Measurements from ENCODE around the gene ERI3. TPM values are rescaled to one million over a fixed set of nuclear protein-coding genes. Genes with fewer than 3 reads are reported as not detected.

Gene ERI3
- total RNA-seq, 1 experiment from 2014 or later = 64.6 TPM

DNA sequence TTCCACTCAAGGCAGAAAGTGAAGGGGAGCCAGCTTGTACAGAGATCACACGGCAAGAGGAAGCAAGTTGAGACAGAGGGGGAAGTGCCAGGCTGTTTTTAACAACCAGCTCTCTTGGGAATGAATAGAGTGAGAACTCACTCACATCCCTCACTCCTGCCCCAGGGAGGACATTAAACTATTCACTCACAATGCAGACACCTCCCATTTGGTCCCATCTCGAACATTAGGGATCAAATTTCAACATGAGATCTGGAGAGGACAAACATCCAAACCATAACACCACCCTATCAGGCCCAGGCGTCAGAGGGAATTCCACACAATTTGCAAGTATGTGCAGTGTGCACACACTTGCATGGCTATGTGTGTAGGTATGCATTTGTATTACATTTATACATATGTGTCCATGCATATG is 79.1 kb downstream of the ERI3 start:
- Histone ChIP-seq H3K4me1 (replicated peaks) (no peaks in the 10 kb centered on the region; the same call in 1 of the 2 replicates), H3K4me3 (no peak overlapping the region), H3K27me3 (replicated peaks) (no peaks in the 10 kb centered on the region), H3K9me3 (replicated peaks) (no peaks in the 10 kb centered on the region), H3K36me3 (no peaks in the 10 kb centered on the region), H3K27ac (no peak overlapping the region)
- no peak for DNase-seq (ENCODE audit: low read depth in 1 of 2, low spot score in 2 of 2)

DNA sequence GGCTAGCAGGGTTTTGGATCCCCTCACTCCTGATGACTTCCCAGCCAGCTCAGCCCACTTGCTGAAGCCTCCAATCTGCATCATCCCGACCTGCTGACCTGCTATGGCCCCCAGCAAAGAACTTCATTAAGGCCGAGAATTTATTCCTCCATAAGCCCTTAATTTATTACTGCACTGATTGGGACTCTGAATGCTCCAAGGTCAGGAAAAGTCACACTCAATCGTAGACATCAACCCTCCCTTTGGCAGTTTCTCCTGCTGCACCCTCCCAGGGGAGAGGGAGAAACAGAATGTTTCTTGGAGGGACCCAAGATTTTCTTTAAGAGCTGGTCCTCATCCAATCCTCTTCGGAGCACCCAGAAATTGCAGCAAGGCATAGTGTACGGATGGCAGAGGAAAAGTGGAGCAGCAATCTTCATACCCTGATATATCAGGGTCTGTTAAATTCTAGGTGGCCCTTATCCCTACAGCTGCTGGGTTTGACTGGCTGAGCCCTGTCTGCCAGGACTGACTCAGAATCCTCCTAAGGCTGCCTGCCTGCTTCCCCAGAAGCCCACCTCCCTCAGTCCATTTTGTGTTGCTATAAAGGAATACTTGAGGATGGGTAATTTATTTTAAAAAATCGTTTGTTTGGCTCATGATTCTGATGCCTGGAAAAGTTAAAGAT is 79.6 kb downstream of the ERI3 start:
- H3K36me3 ChIP-seq = no peaks in the 10 kb centered on the region
- no peak overlapping the region for H3K4me3 ChIP-seq
- no peaks in the 10 kb centered on the region for H3K27me3 ChIP-seq (replicated peaks)
- no peaks in the 10 kb centered on the region; the same call in 1 of the 2 replicates for H3K4me1 ChIP-seq (replicated peaks)
- no peaks in the 10 kb centered on the region for H3K9me3 ChIP-seq (replicated peaks)
- DNase-seq (ENCODE audit: low read depth in 1 of 2, low spot score in 2 of 2) = no peak
- H3K27ac ChIP-seq = no peak overlapping the region

DNA sequence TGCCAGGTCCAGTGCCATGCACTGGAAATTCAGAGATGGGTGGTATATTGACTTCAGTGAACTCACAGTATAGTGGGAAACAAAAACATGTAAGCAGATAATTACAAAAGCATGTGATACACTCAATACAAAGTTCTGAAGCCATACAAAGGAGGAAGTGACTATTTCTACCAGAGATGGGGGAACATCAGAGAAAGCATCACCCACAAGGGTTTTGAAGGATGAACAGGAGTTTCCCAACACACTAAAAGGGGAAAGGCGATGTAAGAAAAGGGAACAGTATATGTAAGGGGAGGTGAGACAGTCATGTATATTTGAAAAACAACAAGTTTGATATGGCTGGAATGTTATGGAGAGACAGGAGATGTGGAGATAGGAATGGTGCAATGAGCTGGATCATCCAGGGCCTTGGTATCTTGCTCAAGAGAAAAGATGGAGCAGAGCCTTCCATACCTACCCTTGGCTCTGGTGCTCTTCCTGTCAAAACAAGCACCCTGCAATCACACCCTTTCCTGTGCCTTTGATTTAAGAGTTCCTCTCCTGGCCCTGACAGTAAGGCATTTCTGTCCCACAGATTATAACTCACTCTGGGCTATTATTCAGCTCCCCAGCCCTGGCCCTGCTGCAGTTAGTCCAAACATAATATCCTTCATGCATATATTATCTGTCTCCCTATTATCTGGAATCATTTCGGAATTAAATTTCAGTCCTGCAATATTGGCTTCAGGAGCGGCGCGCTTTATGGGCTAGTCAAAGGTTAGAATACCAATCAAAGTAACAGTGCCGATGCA is 81.3 kb downstream of the ERI3 start:
- H3K4me3 ChIP-seq = no peak overlapping the region
- H3K4me1 ChIP-seq (replicated peaks) = no peaks in the 10 kb centered on the region; the same call in 1 of the 2 replicates
- DNase-seq (ENCODE audit: low read depth in 1 of 2, low spot score in 2 of 2) = no peak
- no peaks in the 10 kb centered on the region for H3K9me3 ChIP-seq (replicated peaks)
- no peaks in the 10 kb centered on the region for H3K27me3 ChIP-seq (replicated peaks)
- H3K36me3 ChIP-seq = no peaks in the 10 kb centered on the region
- H3K27ac ChIP-seq = no peak overlapping the region

DNA sequence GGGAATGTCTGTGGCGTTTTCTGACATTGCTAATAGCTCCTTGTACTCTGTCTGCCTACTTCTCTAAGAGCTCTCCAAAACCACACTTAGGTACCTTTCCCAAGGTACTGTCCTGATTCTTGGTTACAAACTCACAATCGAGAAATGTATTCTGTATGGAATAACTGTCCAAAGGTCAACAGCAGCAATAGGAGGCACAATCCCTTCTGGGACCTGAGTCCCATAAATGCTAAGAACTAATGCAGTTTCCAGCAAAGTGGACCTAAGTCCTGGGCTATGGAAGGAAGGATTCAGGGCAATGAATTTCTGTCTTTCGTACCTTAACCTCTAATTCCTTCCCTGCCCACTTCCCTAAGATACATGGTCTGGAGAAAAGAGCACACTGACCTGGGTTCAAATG is 82.1 kb downstream of the ERI3 start:
- no peaks in the 10 kb centered on the region for H3K36me3 ChIP-seq
- H3K9me3 ChIP-seq (replicated peaks) = no peaks in the 10 kb centered on the region
- no peak for DNase-seq (ENCODE audit: low read depth in 1 of 2, low spot score in 2 of 2)
- no peak overlapping the region for H3K27ac ChIP-seq
- no peak overlapping the region for H3K4me3 ChIP-seq
- no peaks in the 10 kb centered on the region for H3K27me3 ChIP-seq (replicated peaks)
- H3K4me1 ChIP-seq (replicated peaks) = no peaks in the 10 kb centered on the region; the same call in 1 of the 2 replicates

GRCh38 chr1:44271646-44272045 is 83.4 kb downstream of the ERI3 start:
- no peak for DNase-seq (ENCODE audit: low read depth in 1 of 2, low spot score in 2 of 2)
- no peaks in the 10 kb centered on the region for H3K27me3 ChIP-seq (replicated peaks)
- no peak overlapping the region for H3K27ac ChIP-seq
- no peaks in the 10 kb centered on the region for H3K9me3 ChIP-seq (replicated peaks)
- no peaks in the 10 kb centered on the region; the same call in 1 of the 2 replicates for H3K4me1 ChIP-seq (replicated peaks)
- H3K36me3 ChIP-seq = no peaks in the 10 kb centered on the region
- no peak overlapping the region for H3K4me3 ChIP-seq

DNA sequence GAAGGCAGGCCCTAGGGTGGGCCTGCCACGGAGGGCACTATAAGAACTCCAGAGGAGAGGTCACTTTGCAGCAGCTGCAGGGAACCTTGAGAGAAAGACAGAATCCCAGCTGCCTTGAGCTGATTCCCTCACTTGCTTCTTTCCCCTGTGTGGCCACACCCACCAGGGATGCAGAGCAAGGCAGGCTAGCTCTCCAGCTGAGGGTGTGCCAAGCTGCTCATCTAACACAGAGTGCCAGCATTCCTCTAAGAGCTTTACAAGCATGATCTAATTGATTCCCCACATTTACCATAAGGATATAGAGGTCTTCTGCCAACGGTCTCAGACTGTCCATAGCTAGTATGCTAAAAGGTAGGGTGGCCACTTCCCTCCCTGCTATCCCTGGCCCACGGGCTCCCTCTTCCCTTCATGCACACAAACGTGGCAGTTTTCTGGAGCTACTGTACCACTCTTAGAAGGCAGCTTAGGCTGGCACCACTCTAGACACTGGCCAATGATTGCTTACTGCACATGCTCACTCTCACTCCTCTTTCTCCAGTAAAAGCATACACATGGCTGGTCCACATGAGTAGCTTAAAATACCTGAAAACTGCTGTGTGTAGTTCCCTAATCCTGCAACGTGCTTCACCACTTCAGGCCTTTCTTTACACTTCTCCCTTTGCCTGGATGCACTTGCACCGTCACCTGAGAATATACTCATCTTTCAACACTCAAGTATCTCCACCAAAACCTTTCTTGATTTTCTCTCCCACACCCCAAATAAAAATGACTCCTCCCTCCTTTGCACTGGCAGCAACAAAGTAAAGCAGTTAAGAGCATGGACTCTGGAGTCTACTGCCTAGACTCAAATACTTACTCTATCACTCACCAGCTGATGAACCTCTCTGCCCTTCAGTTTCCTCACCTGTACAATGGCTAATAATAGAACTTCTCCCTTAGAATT is 84.1 kb downstream of the ERI3 start:
- H3K27ac ChIP-seq = no peak overlapping the region
- no peaks in the 10 kb centered on the region for H3K27me3 ChIP-seq (replicated peaks)
- H3K9me3 ChIP-seq (replicated peaks) = no peaks in the 10 kb centered on the region
- H3K4me1 ChIP-seq (replicated peaks) = no peaks in the 10 kb centered on the region; the same call in 1 of the 2 replicates
- no peak for DNase-seq (ENCODE audit: low read depth in 1 of 2, low spot score in 2 of 2)
- no peak overlapping the region for H3K4me3 ChIP-seq
- no peaks in the 10 kb centered on the region for H3K36me3 ChIP-seq

DNA sequence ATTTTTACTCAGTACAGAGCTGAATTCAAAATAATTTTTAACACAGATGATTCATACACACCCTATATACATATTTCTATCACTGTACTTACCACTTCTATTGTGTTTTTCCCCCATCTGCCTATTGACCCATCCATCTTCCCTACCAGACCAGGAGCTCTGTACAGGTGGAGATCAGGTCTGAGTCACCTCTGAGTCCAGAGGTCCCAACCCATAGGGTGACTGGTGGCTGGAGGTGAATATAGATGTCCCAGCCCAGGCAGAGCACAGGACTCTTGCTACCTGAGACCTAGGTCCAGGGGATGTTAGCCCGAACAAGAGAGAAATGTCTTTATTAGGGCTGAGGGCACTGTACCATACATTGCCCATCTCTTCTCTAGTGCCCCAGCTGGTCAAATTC is 87.0 kb downstream of the ERI3 start:
- Histone ChIP-seq H3K36me3 (no peaks in the 10 kb centered on the region), H3K27me3 (replicated peaks) (no peaks in the 10 kb centered on the region), H3K4me1 (replicated peaks) (no peaks in the 10 kb centered on the region), H3K9me3 (replicated peaks) (no peaks in the 10 kb centered on the region), H3K27ac (no peak overlapping the region), H3K4me3 (no peak overlapping the region)
- no peak for DNase-seq (ENCODE audit: low read depth in 1 of 2, low spot score in 2 of 2)

DNA sequence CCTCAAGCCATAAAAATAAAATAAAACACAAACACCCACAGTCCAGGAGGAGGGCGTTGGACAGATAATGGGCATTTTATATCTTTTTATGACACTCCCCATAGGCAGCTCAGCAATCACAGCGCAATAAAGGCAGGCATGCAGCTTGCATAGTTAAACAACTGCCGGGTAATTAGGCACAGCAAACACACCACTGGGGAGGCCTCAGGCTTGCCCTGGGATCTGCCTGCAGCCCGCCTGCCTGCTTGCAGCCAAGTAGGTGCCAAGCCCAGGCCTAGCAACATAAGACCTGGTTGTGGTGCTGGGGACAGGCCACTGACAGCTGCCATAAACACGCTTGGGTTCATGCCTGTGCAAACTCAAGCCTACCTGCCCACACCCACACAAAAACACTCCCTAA is 87.6 kb downstream of the ERI3 start:
- Histone ChIP-seq H3K4me1 (replicated peaks) (no peaks in the 10 kb centered on the region), H3K4me3 (no peak overlapping the region), H3K27ac (no peak overlapping the region), H3K27me3 (replicated peaks) (no peaks in the 10 kb centered on the region), H3K9me3 (replicated peaks) (no peaks in the 10 kb centered on the region), H3K36me3 (no peaks in the 10 kb centered on the region)
- DNase-seq (ENCODE audit: low read depth in 1 of 2, low spot score in 2 of 2) = no peak

GRCh38 chr1:44266400-44267344 is 88.4 kb downstream of the ERI3 start:
- Histone ChIP-seq H3K9me3 (replicated peaks) (no peaks in the 10 kb centered on the region), H3K4me3 (no peak overlapping the region), H3K27ac (no peak overlapping the region), H3K4me1 (replicated peaks) (no peaks in the 10 kb centered on the region), H3K36me3 (no peaks in the 10 kb centered on the region), H3K27me3 (replicated peaks) (no peaks in the 10 kb centered on the region)
- DNase-seq (ENCODE audit: low read depth in 1 of 2, low spot score in 2 of 2) = no peak

DNA sequence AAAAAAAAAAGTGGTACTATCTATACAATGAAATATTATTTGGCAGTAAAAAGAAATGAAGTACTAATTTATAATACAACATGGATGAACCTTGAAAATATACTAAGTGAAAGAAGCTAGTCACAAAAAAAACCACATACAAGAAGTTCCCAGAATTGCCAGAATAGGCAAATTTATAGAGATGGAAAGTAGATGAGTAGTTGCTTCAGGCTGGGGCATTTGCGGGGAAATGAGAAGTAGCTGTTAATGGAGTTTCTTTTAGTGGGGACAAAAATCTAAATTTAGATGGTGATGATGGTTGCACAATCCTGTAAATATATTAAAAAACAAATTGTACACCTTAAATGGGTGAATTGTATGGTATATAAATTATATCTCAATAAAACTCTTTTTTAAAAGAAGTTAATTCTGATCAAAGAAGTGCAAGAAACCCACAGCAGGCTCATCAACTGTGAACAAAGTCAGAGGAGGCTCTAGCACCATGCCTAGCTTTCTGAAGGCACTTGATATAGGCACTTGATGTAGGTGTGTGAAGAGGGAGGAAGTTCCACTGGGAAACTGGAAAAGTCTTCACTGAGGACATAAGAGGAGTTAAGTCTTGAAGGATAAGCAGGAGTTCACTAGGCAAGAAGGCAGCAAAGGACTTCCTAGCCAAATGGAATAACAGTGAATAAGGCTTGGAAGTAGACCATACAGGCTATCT is 89.2 kb downstream of the ERI3 start:
- no peak for DNase-seq (ENCODE audit: low read depth in 1 of 2, low spot score in 2 of 2)
- Histone ChIP-seq H3K36me3 (no peaks in the 10 kb centered on the region), H3K4me1 (replicated peaks) (no peaks in the 10 kb centered on the region), H3K4me3 (no peak overlapping the region), H3K27me3 (replicated peaks) (no peaks in the 10 kb centered on the region), H3K27ac (no peak overlapping the region), H3K9me3 (replicated peaks) (no peaks in the 10 kb centered on the region)

GRCh38 chr1:44264451-44264771 is 90.6 kb downstream of the ERI3 start:
- Histone ChIP-seq H3K4me1 (replicated peaks) (no peaks in the 10 kb centered on the region), H3K36me3 (no peaks in the 10 kb centered on the region), H3K27me3 (replicated peaks) (no peaks in the 10 kb centered on the region), H3K9me3 (replicated peaks) (no peaks in the 10 kb centered on the region), H3K27ac (no peak overlapping the region), H3K4me3 (no peak overlapping the region)
- no peak for DNase-seq (ENCODE audit: low read depth in 1 of 2, low spot score in 2 of 2)

GRCh38 chr1:44263568-44264450 is 91.2 kb downstream of the ERI3 start:
- Histone ChIP-seq H3K4me1 (replicated peaks) (no peaks in the 10 kb centered on the region), H3K27me3 (replicated peaks) (no peaks in the 10 kb centered on the region), H3K36me3 (no peaks in the 10 kb centered on the region), H3K9me3 (replicated peaks) (no peaks in the 10 kb centered on the region), H3K27ac (no peak overlapping the region), H3K4me3 (no peak overlapping the region)
- no peak for DNase-seq (ENCODE audit: low read depth in 1 of 2, low spot score in 2 of 2)

Measured in SJSA1 (cell line).